Common myeloid progenitor, CD34-positive (primary cell): ENCODE measurements around the gene DNAJC15.

ENCODE experiments used
- CTCF ChIA-PET: fragments of 350-600 bp; sonication (Branson Sonifier 250); formaldehyde crosslinking; loops from one replicate; lab custom pipeline; 2021; ENCODE audit warnings: antibody characterized with exemption; lab: Charles Lee
- POLR2A ChIA-PET: fragments of 350-600 bp; sonication (Branson Sonifier 250); formaldehyde crosslinking; loops from one replicate; lab custom pipeline; 2021; ENCODE audit warnings: antibody characterized with exemption; lab: Charles Lee
- DNase-seq, 3 donors: peaks; one replicate each; pipeline versions ENCODE4 v3.0.0 to v3.0.0-alpha.2; 2013
- H3K27ac ChIP-seq, 2 experiments: 1 replicate in 1 of 2; 2 replicates in 1 of 2; pipeline ENCODE4 v1.7.0; 2013; ENCODE audit warnings: inconsistent platforms in 2 of 2, low read length in 2 of 2, mild to moderate bottlenecking in 2 of 2, low read depth in 1 of 2, moderate library complexity in 1 of 2; ENCODE audit not compliant: severe bottlenecking in 2 of 2, insufficient read depth in 1 of 2, poor library complexity in 1 of 2
- H3K27me3 ChIP-seq, 5 experiments: replicated peaks in 2 of 5; 1 replicate in 3 of 5; 2 replicates in 2 of 5; pipeline versions ENCODE4 v1.6.1 to v1.7.0; 2013; ENCODE audit warnings: low read length in 4 of 5, mild to moderate bottlenecking in 2 of 5, moderate library complexity in 2 of 5, inconsistent platforms in 1 of 5; ENCODE audit not compliant: insufficient read depth in 5 of 5, control insufficient read depth in 4 of 5
- H3K36me3 ChIP-seq, 4 experiments: 1 replicate in 2 of 4; 2 replicates in 2 of 4; pipeline versions ENCODE4 v1.6.1 to v1.7.0; 2013; ENCODE audit warnings: low read length in 3 of 4, control low read depth in 1 of 4, mild to moderate bottlenecking in 1 of 4; ENCODE audit not compliant: control insufficient read depth in 4 of 4, insufficient read depth in 4 of 4
- H3K4me1 ChIP-seq, 4 experiments: 1 replicate in 3 of 4; 2 replicates in 1 of 4; pipeline versions ENCODE4 v1.6.1 to v1.7.1; 2013; ENCODE audit warnings: low read length in 3 of 4, mild to moderate bottlenecking in 3 of 4, control low read depth in 1 of 4, inconsistent platforms in 1 of 4, moderate library complexity in 1 of 4; ENCODE audit not compliant: control insufficient read depth in 4 of 4, insufficient read depth in 4 of 4; ENCODE audit errors: control extremely low read depth in 1 of 4
- H3K4me3 ChIP-seq, 7 experiments: 1 replicate in 4 of 7; 2 replicates in 3 of 7; pipeline versions ENCODE4 v1.5.1 to v1.7.0; 2013; ENCODE audit warnings: mild to moderate bottlenecking in 7 of 7, low read length in 6 of 7, moderate library complexity in 6 of 7, inconsistent platforms in 2 of 7, low read depth in 2 of 7, control low read depth in 1 of 7; ENCODE audit not compliant: insufficient read depth in 4 of 7, control insufficient read depth in 1 of 7; ENCODE audit errors: extremely low read depth in 1 of 7
- H3K9me3 ChIP-seq, 5 experiments: 1 replicate in 4 of 5; 2 replicates in 1 of 5; pipeline versions ENCODE4 v1.6.1 to v1.7.1; 2013; ENCODE audit warnings: low read length in 4 of 5, mild to moderate bottlenecking in 2 of 5, inconsistent platforms in 1 of 5, low read depth in 1 of 5, moderate library complexity in 1 of 5; ENCODE audit not compliant: control insufficient read depth in 4 of 5, insufficient read depth in 2 of 5; ENCODE audit errors: control extremely low read depth in 1 of 5
- WGBS: methylation state at CpG from one replicate; pipeline ENCODE4 v1.1.5; 2013; ENCODE audit not compliant: insufficient coverage; 5-methylcytosine and 5-hydroxymethylcytosine counted together

Gene DNAJC15

DNA sequence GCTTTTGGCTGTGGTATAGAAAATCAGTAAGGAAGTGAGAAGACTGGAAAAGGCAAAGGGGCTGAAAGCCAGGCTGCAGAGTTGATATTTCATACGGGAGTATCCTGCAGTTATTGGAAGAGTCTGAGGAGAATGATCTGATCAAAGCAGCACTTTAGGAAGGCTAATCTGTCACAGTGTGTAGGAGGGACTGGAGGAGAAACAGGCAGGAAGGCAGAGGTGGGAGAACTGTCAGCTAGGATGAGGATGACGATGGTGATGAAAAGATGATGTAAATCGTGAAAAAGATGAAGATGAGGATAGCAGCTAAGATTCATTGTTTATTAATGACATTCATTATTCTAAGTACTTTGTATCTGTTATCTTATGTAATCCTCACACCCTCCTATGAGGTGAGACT lies 123.0 kb downstream of the DNAJC15 start:
- no peak overlapping the region for H3K27ac ChIP-seq
- 87% methylated on average over 1 of the region's 3 CpGs for WGBS
- POLR2A ChIA-PET, result no interaction called here
- DNase-seq, result no peak
- CTCF ChIA-PET, result interaction anchor here (1.1 to 1.2 kb wide), 2 partner anchors 12 to 21 kb away, joined by 3 read pairs; no protein-coding TSS in a partner anchor
- H3K9me3 ChIP-seq, result no peaks in the 10 kb centered on the region
- no peaks in the 10 kb centered on the region for H3K4me1 ChIP-seq
- H3K36me3 ChIP-seq, result no peaks in the 10 kb centered on the region
- H3K4me3 ChIP-seq, result no peak overlapping the region
- peaks cover 0 to 5% (median 2%) of the 10 kb centered on the region in 5 experiments for H3K27me3 ChIP-seq

DNA sequence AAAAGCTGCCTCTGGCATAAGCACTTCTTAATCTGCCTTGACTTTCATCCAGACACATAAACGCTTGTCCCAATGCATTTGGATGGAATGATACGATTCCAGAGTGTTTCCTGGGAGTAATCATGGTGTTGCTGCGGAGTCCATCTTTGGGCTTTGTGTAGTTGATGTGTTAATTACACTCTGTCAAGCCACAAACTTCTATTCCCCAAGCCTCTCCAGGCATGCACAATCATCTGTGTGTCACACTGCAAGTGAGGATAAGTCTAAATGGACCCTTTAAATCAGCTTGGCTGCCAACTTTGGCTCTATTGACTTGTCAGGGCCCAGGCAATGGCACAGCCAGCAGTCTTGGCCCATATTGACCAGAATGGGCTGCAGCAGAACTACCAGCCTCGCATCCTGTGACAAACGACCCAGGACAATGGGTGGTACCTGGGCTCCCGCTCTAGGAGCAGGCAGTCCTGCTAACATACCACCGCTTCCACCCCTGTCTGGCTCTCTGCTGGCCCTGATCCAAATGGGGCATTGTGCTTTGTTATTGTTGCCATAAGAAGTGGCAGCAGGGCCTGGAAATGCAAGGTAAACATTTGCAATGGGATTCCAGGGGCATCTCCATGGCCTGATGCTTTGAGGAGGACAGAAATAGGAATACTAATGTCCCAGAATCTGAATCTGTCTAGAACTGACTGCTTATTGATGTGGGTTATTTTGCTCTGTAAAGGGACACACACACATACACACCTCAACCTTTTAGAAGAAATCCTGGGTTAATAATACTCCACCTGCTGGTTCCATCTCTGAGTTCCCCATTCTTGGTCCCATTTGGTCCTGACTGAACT lies 127.2 kb downstream of the DNAJC15 start:
- Histone ChIP-seq H3K27me3 (peaks cover 0 to 4% (median 0%) of the 10 kb centered on the region in 5 experiments), H3K4me3 (no peak overlapping the region), H3K4me1 (no peaks in the 10 kb centered on the region), H3K27ac (no peak overlapping the region), H3K9me3 (no peaks in the 10 kb centered on the region), H3K36me3 (no peaks in the 10 kb centered on the region)
- ChIA-PET CTCF (no interaction called here), POLR2A (interaction anchor here (0.6 kb wide), 1 partner anchor 737 kb away, joined by 3 read pairs; no protein-coding TSS in a partner anchor)
- WGBS, result 96% methylated on average over 5 of the region's 7 CpGs
- no peak for DNase-seq

DNA sequence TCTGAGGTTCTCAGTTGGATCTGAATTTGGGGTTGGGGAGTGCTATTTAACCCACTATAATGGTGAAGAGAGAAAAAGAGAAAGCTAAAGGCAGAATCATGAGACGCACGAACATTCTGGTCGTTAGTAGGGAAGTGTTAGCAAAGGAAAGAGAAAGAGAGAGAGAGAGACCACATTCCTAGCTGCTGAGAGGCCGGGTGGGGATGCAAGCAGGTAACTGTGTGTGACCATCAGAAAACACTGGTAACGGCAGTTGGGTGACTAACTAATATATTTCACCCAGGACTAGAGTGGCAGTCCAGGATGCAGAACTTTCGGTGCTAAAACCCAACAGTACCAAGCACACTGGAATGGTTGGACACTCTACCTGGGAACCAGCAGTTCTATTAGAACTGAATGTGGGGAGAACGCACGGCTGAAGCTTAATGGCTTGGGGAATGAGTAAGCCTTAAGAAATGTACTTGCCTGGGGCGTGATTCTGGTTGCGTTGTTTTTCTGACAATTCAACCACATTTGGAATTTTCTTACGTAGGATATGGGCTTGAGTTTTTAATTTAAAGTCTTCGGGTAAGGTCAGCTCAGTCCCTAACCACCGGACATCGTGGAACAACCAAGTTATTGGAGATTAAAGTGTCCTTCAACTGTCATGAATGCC lies 130.2 kb downstream of the DNAJC15 start:
- Histone ChIP-seq H3K4me1 (no peaks in the 10 kb centered on the region), H3K9me3 (no peaks in the 10 kb centered on the region), H3K4me3 (no peak overlapping the region), H3K27ac (no peak overlapping the region), H3K27me3 (no peaks in the 10 kb centered on the region), H3K36me3 (no peaks in the 10 kb centered on the region)
- ChIA-PET CTCF (no interaction called here), POLR2A (no interaction called here)
- over 99% methylated on average over 13 of the region's 14 CpGs for WGBS
- DNase-seq, result no peak

DNA sequence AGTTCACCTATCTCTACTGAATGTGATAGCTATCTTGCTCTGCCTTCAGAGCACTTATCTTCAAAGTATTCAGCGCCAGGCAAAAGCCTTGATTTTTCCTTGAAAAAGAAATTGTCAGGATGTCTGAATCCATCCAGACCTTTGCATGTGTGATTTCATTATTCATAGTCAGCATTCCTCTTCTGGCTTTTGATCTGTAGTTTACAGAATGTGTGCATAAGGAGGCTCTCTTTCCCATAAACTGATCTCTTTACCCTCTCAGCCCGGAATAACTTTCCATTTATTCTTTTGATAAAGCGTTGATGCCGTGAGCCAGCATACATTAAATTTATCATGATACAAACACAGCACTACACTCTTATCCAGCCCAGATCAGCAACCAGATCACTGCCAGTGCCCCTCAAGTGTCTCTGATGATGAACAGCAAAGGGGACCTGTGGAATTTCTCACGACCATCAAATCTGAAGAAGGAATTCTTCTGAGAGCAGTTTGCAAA lies 130.8 kb downstream of the DNAJC15 start:
- no peak overlapping the region for H3K4me3 ChIP-seq
- H3K27ac ChIP-seq, result no peak overlapping the region
- no peaks in the 10 kb centered on the region for H3K27me3 ChIP-seq
- no peak for DNase-seq
- H3K36me3 ChIP-seq, result no peaks in the 10 kb centered on the region
- 93% methylated on average over 5 of the region's 5 CpGs for WGBS
- CTCF ChIA-PET, result no interaction called here
- no peaks in the 10 kb centered on the region for H3K4me1 ChIP-seq
- POLR2A ChIA-PET, result no interaction called here
- no peaks in the 10 kb centered on the region for H3K9me3 ChIP-seq

DNA sequence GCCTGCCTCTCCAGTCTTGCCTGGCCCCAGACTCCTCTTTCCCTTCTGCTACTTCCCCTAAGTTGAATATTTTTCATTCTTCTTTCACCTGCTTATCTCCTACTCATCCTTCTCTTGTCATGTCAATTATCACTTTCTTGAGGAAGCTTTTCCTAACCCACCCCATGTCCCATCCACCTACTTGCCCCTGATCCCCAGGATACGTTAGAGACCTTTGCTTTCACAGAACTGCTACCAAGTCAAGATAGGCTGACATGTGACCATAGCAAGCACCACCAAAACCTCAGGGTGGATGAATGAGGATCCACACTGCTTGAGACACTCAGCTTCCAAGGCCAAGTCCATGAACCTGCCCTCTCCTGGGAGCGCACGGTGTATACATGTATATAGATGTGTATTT lies 131.5 kb downstream of the DNAJC15 start:
- WGBS, result no CpG with 5 or more reads among the region's 3 CpGs
- H3K4me1 ChIP-seq, result no peaks in the 10 kb centered on the region
- H3K4me3 ChIP-seq, result no peak overlapping the region
- POLR2A ChIA-PET, result no interaction called here
- H3K9me3 ChIP-seq, result no peaks in the 10 kb centered on the region
- no peak for DNase-seq
- CTCF ChIA-PET, result no interaction called here
- no peaks in the 10 kb centered on the region for H3K36me3 ChIP-seq
- no peaks in the 10 kb centered on the region for H3K27me3 ChIP-seq
- no peak overlapping the region for H3K27ac ChIP-seq

DNA sequence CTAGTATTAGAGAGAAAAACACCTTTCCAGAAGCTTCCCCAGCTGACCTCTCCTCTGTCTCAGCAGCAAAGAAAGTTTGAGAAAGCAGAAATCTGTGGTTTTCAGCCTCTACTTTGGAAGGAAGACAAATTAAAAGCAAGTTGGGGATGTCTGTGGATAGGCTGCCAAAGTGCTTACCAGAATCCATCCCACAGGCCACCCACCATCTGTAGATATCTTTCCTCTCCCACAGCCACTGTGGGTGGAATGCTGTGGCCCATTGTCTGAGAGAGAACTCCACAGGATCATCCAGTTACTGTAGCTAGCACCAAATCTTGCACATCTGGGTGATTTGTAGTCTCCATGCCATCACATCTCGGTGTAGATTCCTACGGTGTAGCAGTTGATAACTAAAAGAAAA lies 133.5 kb downstream of the DNAJC15 start:
- ChIA-PET POLR2A (no interaction called here), CTCF (no interaction called here)
- Histone ChIP-seq H3K27me3 (no peaks in the 10 kb centered on the region), H3K4me3 (no peak overlapping the region), H3K4me1 (no peaks in the 10 kb centered on the region), H3K27ac (no peak overlapping the region), H3K36me3 (no peaks in the 10 kb centered on the region), H3K9me3 (peaks cover 0 to 4% (median 0%) of the 10 kb centered on the region in 5 experiments)
- DNase-seq, result no peak
- WGBS, result no CpG with 5 or more reads among the region's 2 CpGs

DNA sequence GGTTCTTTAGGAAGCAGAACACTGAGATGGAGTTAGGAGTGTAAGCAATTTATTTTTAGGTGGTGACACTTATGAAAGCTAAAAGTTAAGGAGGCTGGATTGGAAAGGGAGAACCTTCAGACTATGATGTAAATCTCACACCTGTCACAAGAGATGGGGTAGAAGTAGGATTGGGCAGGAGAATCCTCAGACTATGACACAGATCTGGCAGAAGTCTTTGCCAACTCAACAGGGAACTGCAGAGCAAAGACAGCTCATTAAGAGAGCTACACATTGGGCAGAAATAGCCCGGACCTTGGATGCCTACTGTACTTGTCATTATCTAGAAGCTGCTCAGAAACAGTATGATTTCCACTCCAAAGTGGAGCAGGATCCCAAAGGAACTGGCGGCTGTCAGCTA lies 134.4 kb downstream of the DNAJC15 start:
- DNase-seq, result no peak
- CTCF ChIA-PET, result interaction anchor here (1.2 kb wide), 1 partner anchor 16 kb away, joined by 3 read pairs; no protein-coding TSS in a partner anchor
- Histone ChIP-seq H3K9me3 (peaks cover 0 to 4% (median 0%) of the 10 kb centered on the region in 5 experiments), H3K36me3 (no peaks in the 10 kb centered on the region), H3K27ac (no peak overlapping the region), H3K27me3 (no peaks in the 10 kb centered on the region), H3K4me1 (no peaks in the 10 kb centered on the region), H3K4me3 (no peak overlapping the region)
- POLR2A ChIA-PET, result no interaction called here
- 100% methylated on average over 2 of the region's 2 CpGs for WGBS
